Keratinocyte (primary cell): ENCODE results near the gene STX18.

Experiments used
- EZH2 ChIP-seq: IDR thresholded peaks from one replicate; pipeline ENCODE4 v1.6.1; 2012; ENCODE audit warnings: inconsistent platforms, mild to moderate bottlenecking, low read length, moderate library complexity
- TF ChIP-seq, protein P1 (sequence below), 3 experiments: IDR thresholded peaks in 1 of 3; conservative IDR thresholded peaks in 1 of 3; optimal IDR thresholded peaks in 1 of 3; 2 replicates in 2 of 3; 3 replicates in 1 of 3; pipeline versions ENCODE3 to v1.5.1; 2011; ENCODE audit warnings: low read length in 3 of 3, mild to moderate bottlenecking in 3 of 3, moderate library complexity in 2 of 3, control low read depth in 1 of 3, inconsistent platforms in 1 of 3; ENCODE audit not compliant: insufficient read depth in 2 of 3; ENCODE audit errors: extremely low read depth in 1 of 3

- TF ChIP-seq, protein P1, sequence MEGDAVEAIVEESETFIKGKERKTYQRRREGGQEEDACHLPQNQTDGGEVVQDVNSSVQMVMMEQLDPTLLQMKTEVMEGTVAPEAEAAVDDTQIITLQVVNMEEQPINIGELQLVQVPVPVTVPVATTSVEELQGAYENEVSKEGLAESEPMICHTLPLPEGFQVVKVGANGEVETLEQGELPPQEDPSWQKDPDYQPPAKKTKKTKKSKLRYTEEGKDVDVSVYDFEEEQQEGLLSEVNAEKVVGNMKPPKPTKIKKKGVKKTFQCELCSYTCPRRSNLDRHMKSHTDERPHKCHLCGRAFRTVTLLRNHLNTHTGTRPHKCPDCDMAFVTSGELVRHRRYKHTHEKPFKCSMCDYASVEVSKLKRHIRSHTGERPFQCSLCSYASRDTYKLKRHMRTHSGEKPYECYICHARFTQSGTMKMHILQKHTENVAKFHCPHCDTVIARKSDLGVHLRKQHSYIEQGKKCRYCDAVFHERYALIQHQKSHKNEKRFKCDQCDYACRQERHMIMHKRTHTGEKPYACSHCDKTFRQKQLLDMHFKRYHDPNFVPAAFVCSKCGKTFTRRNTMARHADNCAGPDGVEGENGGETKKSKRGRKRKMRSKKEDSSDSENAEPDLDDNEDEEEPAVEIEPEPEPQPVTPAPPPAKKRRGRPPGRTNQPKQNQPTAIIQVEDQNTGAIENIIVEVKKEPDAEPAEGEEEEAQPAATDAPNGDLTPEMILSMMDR (optimal IDR thresholded peaks at IDR 0.05 in 1 of 3, IDR thresholded peaks at IDR 0.05 in 1 of 3, conservative IDR thresholded peaks at IDR 0.05 in 1 of 3; ENCODE audit: extremely low read depth in 1 of 3, insufficient read depth in 2 of 3, low read length in 3 of 3), result no peak
- no peak for TF ChIP-seq EZH2
Observed at GRCh38 chr4:4376074-4376473, 165.8 kb downstream of the STX18 start.
